Stomach (tissue), 4 donors: ENCODE results near the gene RAI1.

Experiments used
- CTCF ChIP-seq, 7 experiments: fragments of 450-650 bp in 4 of 7; fragments of 200-600 bp in 3 of 7; sonication (generic) in 3 of 7; IDR thresholded peaks; one replicate each; pipeline ENCODE4 v1.5.1; 2016 to 2019; ENCODE audit warnings: antibody characterized with exemption in 7 of 7, control low read depth in 2 of 7, mild to moderate bottlenecking in 1 of 7
- EP300 ChIP-seq: sonication (generic); formaldehyde crosslinking; IDR thresholded peaks from one replicate; pipeline ENCODE4 v1.6.1; 2017; ENCODE audit warnings: antibody characterized with exemption
- POLR2A ChIP-seq, 4 donors: fragments of 450-650 bp; IDR thresholded peaks; one replicate each; pipeline ENCODE4 v1.6.1; 2016; ENCODE audit warnings: antibody characterized with exemption in 4 of 4, control low read depth in 2 of 4, mild to moderate bottlenecking in 1 of 4, moderate library complexity in 1 of 4
- POLR2AphosphoS5 ChIP-seq, 3 donors: sonication (generic); formaldehyde crosslinking; IDR thresholded peaks; one replicate each; pipeline ENCODE4 v1.6.1; 2016; ENCODE audit warnings: antibody characterized with exemption in 3 of 3

DNA sequence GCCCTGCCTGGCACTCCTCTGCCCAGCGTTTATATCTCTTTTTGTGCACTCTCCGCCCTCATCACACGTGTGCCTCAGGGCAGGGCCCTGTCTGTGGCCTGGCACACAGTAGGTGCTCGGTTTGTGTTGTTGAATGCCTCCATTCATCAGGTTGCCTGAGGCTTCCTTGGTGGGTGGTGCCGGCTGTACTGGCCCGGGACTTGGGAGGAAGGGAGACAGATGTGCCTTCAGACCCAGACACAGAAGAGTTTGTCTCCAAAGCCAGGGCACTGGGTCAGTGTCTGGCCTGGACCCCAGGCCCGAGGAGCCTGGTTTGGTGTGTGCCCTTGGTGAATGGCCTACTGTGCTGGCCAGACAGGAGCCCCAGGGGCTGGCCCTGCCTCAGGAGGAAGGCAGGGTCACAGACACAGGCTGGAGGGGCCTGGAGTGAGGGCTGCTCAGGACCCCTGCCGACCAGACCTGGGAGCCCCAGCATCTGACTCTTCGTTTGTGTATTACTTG is 71.6 kb downstream of the RAI1 start:
- TF ChIP-seq POLR2AphosphoS5 (IDR thresholded peaks at IDR 0.05), result no peak
- no peak for TF ChIP-seq CTCF (IDR thresholded peaks at IDR 0.05)
- TF ChIP-seq EP300, result no peak
- TF ChIP-seq POLR2A (IDR thresholded peaks at IDR 0.05), result no peak
